ENCODE measurements around the gene UNC13C.

Gene UNC13C

DNA sequence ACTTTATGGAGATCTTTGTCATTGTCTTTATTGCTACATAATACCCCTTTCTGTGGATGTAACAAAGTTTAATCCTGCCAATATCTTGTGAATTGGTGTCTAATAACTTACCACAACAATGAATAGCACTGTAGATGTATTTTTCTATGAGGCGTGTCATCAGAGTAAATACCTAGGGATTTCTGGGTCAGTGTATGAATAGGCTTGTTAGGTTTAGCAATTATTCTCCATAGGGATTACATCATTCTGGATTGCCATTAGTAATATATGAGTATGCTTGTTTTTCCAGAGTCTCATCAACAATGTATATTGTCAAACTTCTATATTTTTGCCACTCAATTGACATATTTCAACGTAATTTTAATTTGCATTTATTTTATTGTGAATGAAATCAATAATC lies 67.9 kb downstream of the UNC13C start:
- ChIA-PET CTCF (interaction anchor here (1.1 kb wide), 1 partner anchor 19 kb away, joined by 3 read pairs; no protein-coding TSS in a partner anchor), POLR2A (no interaction called here)
- H3K27ac ChIP-seq (ENCODE audit: extremely low read depth, low read depth, low read length), result no peak overlapping the region
- no peak overlapping the region for H3K4me3 ChIP-seq (ENCODE audit: low read depth, low read length)
- no peaks in the 10 kb centered on the region for H3K36me3 ChIP-seq (ENCODE audit: control insufficient read depth in 2 of 2, insufficient read depth in 1 of 2, low read length in 2 of 2)
- H3K9me3 ChIP-seq (ENCODE audit: control insufficient read depth, insufficient read depth, low read depth, low read length), result no peaks in the 10 kb centered on the region
- TF ChIP-seq KLF10 (tag by site-specific recombination; IDR thresholded peaks at IDR 0.05), result no peak
- TF ChIP-seq ZBTB48 (tag by site-specific recombination; IDR thresholded peaks at IDR 0.05), result no peak
- no peak for TF ChIP-seq ZSCAN16 (tag by site-specific recombination; IDR thresholded peaks at IDR 0.05)
- TF ChIP-seq, protein P1, sequence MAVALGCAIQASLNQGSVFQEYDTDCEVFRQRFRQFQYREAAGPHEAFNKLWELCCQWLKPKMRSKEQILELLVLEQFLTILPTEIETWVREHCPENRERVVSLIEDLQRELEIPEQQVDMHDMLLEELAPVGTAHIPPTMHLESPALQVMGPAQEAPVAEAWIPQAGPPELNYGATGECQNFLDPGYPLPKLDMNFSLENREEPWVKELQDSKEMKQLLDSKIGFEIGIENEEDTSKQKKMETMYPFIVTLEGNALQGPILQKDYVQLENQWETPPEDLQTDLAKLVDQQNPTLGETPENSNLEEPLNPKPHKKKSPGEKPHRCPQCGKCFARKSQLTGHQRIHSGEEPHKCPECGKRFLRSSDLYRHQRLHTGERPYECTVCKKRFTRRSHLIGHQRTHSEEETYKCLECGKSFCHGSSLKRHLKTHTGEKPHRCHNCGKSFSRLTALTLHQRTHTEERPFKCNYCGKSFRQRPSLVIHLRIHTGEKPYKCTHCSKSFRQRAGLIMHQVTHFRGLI (tag by site-specific recombination; IDR thresholded peaks at IDR 0.05), result no peak
- TF ChIP-seq ZNF433 (tag by site-specific recombination; IDR thresholded peaks at IDR 0.05; ENCODE audit: low read depth), result no peak
- no peak for TF ChIP-seq ZNF776 (tag by site-specific recombination; IDR thresholded peaks at IDR 0.05; ENCODE audit: borderline replicate concordance)
- TF ChIP-seq HOXA7 (CRISPR knock-in tag; IDR thresholded peaks at IDR 0.05; ENCODE audit: borderline replicate concordance), result no peak
- TF ChIP-seq ZNF292 (tag by site-specific recombination; IDR thresholded peaks at IDR 0.05; ENCODE audit: borderline replicate concordance, low read depth), result no peak
- no peak for TF ChIP-seq ZNF571 (tag by site-specific recombination; IDR thresholded peaks at IDR 0.05)
- no peaks in the 10 kb centered on the region for H3K4me1 ChIP-seq (ENCODE audit: control insufficient read depth, insufficient read depth, low read length)

- no peak overlapping the region for H3K27ac ChIP-seq (ENCODE audit: extremely low read depth, low read depth, low read length)
- no peaks in the 10 kb centered on the region for H3K4me1 ChIP-seq (ENCODE audit: control insufficient read depth, insufficient read depth, low read length)
- H3K9me3 ChIP-seq (ENCODE audit: control insufficient read depth, insufficient read depth, low read depth, low read length), result no peaks in the 10 kb centered on the region
- CTCF ChIA-PET, result no interaction called here
- no peak overlapping the region for H3K4me3 ChIP-seq (ENCODE audit: low read depth, low read length)
- no peaks in the 10 kb centered on the region for H3K36me3 ChIP-seq (ENCODE audit: control insufficient read depth in 2 of 2, insufficient read depth in 1 of 2, low read length in 2 of 2)
- TF ChIP-seq YY2 (tag by site-specific recombination; IDR thresholded peaks at IDR 0.05) (no peak), ZNF121 (tag by site-specific recombination; IDR thresholded peaks at IDR 0.05) (no peak), ZNF2 (tag by site-specific recombination; IDR thresholded peaks at IDR 0.05) (no peak), ZNF223 (tag by site-specific recombination; IDR thresholded peaks at IDR 0.05) (no peak), ZFHX2 (tag by site-specific recombination; conservative IDR thresholded peaks at IDR 0.05) (no peak), WT1 (tag by site-specific recombination; IDR thresholded peaks at IDR 0.05) (no peak), ZNF133 (tag by site-specific recombination; IDR thresholded peaks at IDR 0.05) (no peak), ZNF174 (tag by site-specific recombination; IDR thresholded peaks at IDR 0.05) (no peak), ZNF394 (tag by site-specific recombination; IDR thresholded peaks at IDR 0.05; ENCODE audit: borderline replicate concordance) (no peak), ZNF629 (tag by site-specific recombination; IDR thresholded peaks at IDR 0.05) (no peak), SCRT1 (tag by site-specific recombination; IDR thresholded peaks at IDR 0.05; ENCODE audit: borderline replicate concordance) (no peak), ZNF488 (tag by site-specific recombination; IDR thresholded peaks at IDR 0.05) (no peak), SALL2 (tag by site-specific recombination; IDR thresholded peaks at IDR 0.05; ENCODE audit: borderline replicate concordance) (no peak), ZNF561 (tag by site-specific recombination; IDR thresholded peaks at IDR 0.05; ENCODE audit: borderline replicate concordance) (no peak), ZNF610 (tag by site-specific recombination; IDR thresholded peaks at IDR 0.05; ENCODE audit: borderline replicate concordance) (no peak), GLIS2 (tag by site-specific recombination; IDR thresholded peaks at IDR 0.05) (no peak), ZNF391 (tag by site-specific recombination; IDR thresholded peaks at IDR 0.05; ENCODE audit: borderline replicate concordance, low read depth) (no peak), ZNF747 (tag by site-specific recombination; IDR thresholded peaks at IDR 0.05) (no peak)
- POLR2A ChIA-PET, result no interaction called here
Observed at GRCh38 chr15:54064365-54064764, 86.1 kb downstream of the UNC13C start.

Data from HEK293 (cell line).